LNCAP (cell line): ENCODE results near the gene MACF1.

Experiments
- TF ChIP-seq, protein P1 (sequence below): fragments of 450-650 bp; IDR thresholded peaks from 2 replicates; pipeline ENCODE4 v1.5.1; 2017; ENCODE audit warnings: mild to moderate bottlenecking

The MACF1 gene

GRCh38 chr1:39310691-39311090 lies 106.2 kb downstream of the MACF1 start:
- TF ChIP-seq, protein P1, sequence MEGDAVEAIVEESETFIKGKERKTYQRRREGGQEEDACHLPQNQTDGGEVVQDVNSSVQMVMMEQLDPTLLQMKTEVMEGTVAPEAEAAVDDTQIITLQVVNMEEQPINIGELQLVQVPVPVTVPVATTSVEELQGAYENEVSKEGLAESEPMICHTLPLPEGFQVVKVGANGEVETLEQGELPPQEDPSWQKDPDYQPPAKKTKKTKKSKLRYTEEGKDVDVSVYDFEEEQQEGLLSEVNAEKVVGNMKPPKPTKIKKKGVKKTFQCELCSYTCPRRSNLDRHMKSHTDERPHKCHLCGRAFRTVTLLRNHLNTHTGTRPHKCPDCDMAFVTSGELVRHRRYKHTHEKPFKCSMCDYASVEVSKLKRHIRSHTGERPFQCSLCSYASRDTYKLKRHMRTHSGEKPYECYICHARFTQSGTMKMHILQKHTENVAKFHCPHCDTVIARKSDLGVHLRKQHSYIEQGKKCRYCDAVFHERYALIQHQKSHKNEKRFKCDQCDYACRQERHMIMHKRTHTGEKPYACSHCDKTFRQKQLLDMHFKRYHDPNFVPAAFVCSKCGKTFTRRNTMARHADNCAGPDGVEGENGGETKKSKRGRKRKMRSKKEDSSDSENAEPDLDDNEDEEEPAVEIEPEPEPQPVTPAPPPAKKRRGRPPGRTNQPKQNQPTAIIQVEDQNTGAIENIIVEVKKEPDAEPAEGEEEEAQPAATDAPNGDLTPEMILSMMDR, result no peak

DNA sequence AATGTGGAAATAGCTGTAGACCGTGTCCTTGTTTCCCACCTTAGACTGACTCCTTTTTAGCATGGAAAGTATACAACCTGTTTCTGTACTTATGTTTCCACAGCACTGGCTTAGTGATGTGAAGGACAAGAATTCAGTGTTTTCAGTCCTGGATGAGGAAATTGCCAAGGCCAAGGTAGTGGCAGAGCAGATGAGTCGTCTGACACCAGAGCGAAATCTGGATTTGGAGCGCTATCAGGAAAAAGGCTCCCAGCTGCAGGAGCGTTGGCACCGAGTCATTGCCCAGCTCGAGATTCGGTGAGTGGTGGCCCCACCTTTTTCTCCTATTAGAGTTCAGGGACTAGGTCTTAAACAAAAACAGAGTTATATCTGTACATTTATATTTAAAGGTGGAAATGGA lies 112.6 kb downstream of the MACF1 start:
- TF ChIP-seq, protein P1, result no peak

DNA sequence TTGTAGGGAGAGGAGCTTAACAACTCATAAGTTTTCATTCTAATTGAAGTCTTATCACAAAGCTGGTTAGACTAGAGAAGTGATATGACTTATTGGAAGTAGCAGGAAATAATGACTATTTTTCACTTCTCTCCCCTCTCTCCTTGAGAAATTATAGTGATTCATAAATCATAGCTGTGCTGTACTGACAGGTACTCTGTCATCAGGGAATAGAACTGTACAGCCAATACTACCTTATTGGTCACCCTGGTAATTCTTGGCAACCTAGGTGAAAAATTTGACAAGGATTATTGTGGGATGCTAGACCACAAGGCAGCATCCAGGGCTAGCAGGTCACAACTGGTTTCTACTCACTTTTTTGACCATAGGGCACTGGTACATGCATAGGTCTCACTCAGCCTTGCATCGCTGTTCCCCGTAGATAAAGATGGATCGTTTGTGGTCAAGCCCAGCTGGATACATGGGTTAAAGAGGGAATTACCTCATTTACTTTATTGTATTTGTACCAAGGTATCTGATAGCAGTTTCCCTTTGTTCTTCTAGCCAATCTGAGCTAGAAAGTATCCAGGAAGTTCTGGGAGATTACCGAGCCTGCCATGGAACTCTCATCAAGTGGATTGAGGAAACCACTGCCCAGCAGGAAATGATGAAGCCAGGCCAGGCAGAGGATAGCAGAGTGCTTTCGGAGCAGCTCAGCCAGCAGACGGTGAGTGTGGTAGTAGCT lies 113.6 kb downstream of the MACF1 start:
- TF ChIP-seq, protein P1, result no peak

GRCh38 chr1:39321979-39322378 lies 117.5 kb downstream of the MACF1 start:
- TF ChIP-seq, protein P1, result no peak

GRCh38 chr1:39322431-39322830 lies 117.9 kb downstream of the MACF1 start:
- TF ChIP-seq, protein P1, result no peak

DNA sequence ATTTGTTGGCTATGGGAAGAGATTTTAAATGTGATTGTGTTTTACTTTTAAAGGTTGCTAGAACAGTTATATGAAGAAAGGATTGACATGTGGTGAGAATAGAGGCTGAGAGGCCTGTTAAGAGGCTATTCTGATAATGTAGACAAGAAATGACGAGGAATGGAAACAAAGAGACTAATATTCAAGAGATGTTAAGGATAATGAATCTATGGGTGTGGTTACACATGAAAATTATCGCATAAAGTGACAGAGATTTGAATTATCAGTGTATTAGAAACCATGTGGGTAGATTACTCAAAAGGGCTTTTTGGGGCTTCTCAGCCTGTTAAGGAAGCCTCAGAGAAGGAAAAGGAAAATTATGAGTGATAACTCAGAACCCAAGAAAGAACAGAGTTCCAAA lies 120.4 kb downstream of the MACF1 start:
- TF ChIP-seq, protein P1, result no peak

GRCh38 chr1:39326836-39327235 lies 122.3 kb downstream of the MACF1 start:
- TF ChIP-seq, protein P1, result no peak

- TF ChIP-seq, protein P1, result no peak
Observed at GRCh38 chr1:39328095-39328494, 123.6 kb downstream of the MACF1 start.
